A673 (cell line): ENCODE measurements around the gene EPN1. TPM values are rescaled to one million over a fixed set of nuclear protein-coding genes. Genes with fewer than 3 reads are reported as not detected.

Experiments used
- BruUV-seq: library from RNA; stranded (reverse); fragments of 400-500 nt; replicated peaks from 2 replicates; lab custom pipeline; 2021; lab: Mats Ljungman, UMichigan
- CTCF ChIA-PET: fragments of 300-600 bp; sonication (Branson Sonifier 250); formaldehyde crosslinking; loops from one replicate; lab custom pipeline; 2022; ENCODE audit warnings: antibody characterized with exemption; lab: Charles Lee
- POLR2A ChIA-PET: fragments of 300-600 bp; sonication (Branson Sonifier 250); formaldehyde crosslinking; loops from one replicate; lab custom pipeline; 2022; ENCODE audit warnings: antibody characterized with exemption; ENCODE audit not compliant: low non-redundant PET; lab: Charles Lee
- DNase-seq: peaks from one replicate; pipeline ENCODE4 v3.0.0-alpha.2; 2015; ENCODE audit warnings: low spot score
- H3K27ac ChIP-seq: fragments of 200-600 bp; sonication (generic); 2 replicates; pipeline ENCODE4 v1.5.1; 2016; ENCODE audit warnings: mixed run types, low read depth, mild to moderate bottlenecking, mixed read lengths, antibody characterized with exemption, low read length; ENCODE audit not compliant: poor library complexity, severe bottlenecking
- H3K27me3 ChIP-seq: fragments of 200-600 bp; sonication (generic); replicated peaks from 2 replicates; pipeline ENCODE4 v1.6.1; 2017; ENCODE audit warnings: mixed run types, low read depth, mild to moderate bottlenecking, mixed read lengths, antibody characterized with exemption, low read length; ENCODE audit not compliant: insufficient read depth, poor library complexity
- H3K36me3 ChIP-seq: fragments of 200-600 bp; sonication (generic); 2 replicates; pipeline ENCODE4 v1.6.1; 2016; ENCODE audit warnings: mixed run types, mild to moderate bottlenecking, mixed read lengths, antibody characterized with exemption, low read length; ENCODE audit not compliant: insufficient read depth, poor library complexity, severe bottlenecking
- H3K4me1 ChIP-seq: fragments of 200-600 bp; sonication (generic); 2 replicates; pipeline ENCODE4 v1.6.1; 2017; ENCODE audit warnings: mixed run types, mild to moderate bottlenecking, mixed read lengths, antibody characterized with exemption, low read length; ENCODE audit not compliant: insufficient read depth, poor library complexity, severe bottlenecking
- H3K4me3 ChIP-seq: fragments of 200-600 bp; sonication (generic); 2 replicates; pipeline ENCODE4 v1.5.1; 2016; ENCODE audit warnings: low read depth, mixed run types, mild to moderate bottlenecking, mixed read lengths, low read length; ENCODE audit not compliant: poor library complexity, severe bottlenecking
- H3K9me3 ChIP-seq: fragments of 200-600 bp; sonication (generic); 2 replicates; pipeline ENCODE4 v1.6.1; 2016; ENCODE audit warnings: mixed run types, low read depth, mild to moderate bottlenecking, mixed read lengths, antibody characterized with exemption, low read length; ENCODE audit not compliant: poor library complexity, severe bottlenecking
- EZH2 ChIP-seq: fragments of 200-600 bp; sonication (generic); IDR thresholded peaks from 2 replicates; pipeline ENCODE4 v1.6.1; 2017; ENCODE audit warnings: borderline replicate concordance, low read depth, mild to moderate bottlenecking, mixed read lengths, antibody characterized with exemption, low read length; ENCODE audit not compliant: poor library complexity, severe bottlenecking
- intact Hi-C: fragments of 100-400 bp; cut with micrococcal nuclease; formaldehyde crosslinking; loops from one replicate; pipeline ENCODE4 v1.10.0; 2022; ENCODE audit not compliant: unreplicated experiment
- total RNA-seq: library from RNA; stranded (reverse); gene quantifications from 2 replicates; pipeline ENCODE4 v1.2.3, GENCODE V29; 2021
- TF ChIP-seq, protein P1 (sequence below): fragments of 300-800, 200-600 bp; sonication (generic); conservative IDR thresholded peaks from 2 replicates; pipeline ENCODE4 v1.5.1; 2017; ENCODE audit warnings: low read depth, mild to moderate bottlenecking, antibody characterized with exemption, low read length, moderate library complexity, mixed read lengths

The EPN1 gene
- total RNA-seq, 1 experiment from 2014 or later: 178 TPM

DNA sequence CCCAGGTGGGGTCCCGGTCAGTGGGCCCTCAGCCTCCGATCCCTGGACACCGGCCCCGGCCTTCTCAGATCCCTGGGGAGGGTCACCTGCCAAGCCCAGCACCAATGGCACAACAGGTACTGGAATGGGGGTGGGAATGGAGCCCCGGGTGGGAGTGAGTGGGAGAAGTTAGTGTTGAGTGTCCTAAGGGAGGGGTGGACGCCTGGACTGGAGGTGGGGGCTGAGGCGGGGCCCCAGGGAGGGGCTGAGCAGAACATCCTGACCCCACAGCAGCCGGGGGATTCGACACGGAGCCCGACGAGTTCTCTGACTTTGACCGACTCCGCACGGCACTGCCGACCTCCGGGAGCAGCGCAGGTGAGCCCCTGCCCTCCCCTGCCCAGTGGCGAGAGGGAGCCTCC, 17.7 kb downstream of the EPN1 start:
- intact Hi-C loops: no loop called here
- Histone ChIP-seq H3K36me3 (peaks cover 51% of the 10 kb centered on the region), H3K4me1 (no peaks in the 10 kb centered on the region), H3K4me3 (no peak overlapping the region), H3K27me3 (no peaks in the 10 kb centered on the region), H3K27ac (no peak overlapping the region), H3K9me3 (no peaks in the 10 kb centered on the region)
- ChIA-PET POLR2A (no interaction called here), CTCF (no interaction called here)
- no peak for DNase-seq
- TF ChIP-seq, protein P1, sequence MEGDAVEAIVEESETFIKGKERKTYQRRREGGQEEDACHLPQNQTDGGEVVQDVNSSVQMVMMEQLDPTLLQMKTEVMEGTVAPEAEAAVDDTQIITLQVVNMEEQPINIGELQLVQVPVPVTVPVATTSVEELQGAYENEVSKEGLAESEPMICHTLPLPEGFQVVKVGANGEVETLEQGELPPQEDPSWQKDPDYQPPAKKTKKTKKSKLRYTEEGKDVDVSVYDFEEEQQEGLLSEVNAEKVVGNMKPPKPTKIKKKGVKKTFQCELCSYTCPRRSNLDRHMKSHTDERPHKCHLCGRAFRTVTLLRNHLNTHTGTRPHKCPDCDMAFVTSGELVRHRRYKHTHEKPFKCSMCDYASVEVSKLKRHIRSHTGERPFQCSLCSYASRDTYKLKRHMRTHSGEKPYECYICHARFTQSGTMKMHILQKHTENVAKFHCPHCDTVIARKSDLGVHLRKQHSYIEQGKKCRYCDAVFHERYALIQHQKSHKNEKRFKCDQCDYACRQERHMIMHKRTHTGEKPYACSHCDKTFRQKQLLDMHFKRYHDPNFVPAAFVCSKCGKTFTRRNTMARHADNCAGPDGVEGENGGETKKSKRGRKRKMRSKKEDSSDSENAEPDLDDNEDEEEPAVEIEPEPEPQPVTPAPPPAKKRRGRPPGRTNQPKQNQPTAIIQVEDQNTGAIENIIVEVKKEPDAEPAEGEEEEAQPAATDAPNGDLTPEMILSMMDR: no peak
- no peak for TF ChIP-seq EZH2
- no TSS peak for BruUV-seq

DNA sequence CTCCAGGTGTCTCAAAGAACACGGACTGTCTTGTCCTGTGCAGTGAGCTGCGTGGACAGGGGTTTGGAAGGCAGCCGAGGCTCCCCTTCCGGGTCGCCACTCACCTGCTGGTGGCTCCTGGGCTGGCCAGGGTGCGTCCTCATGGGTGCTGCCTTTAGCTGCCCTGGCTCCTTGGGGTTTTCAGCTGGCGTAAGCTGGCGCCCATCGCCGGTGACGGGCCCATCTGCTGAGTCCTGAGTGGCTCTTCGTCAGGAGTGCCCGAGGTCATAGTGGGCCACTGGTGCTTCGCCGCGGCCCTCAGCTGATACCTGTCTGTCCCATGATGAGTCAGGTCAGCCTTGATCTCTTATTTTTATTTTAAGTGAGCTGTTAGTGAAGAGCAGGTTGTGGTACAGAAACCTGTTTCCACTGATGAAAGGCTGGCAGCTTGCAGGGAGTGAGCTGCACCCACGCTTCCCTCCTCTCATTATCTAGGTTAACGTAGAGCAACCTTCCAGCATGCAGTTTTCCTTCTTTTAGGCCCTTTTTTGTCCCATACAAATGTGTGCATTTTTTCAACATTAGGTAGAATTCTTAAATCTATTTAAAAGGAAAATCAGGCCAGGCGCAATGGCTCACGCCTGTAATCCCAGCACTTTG, 18.4 kb downstream of the EPN1 start:
- Histone ChIP-seq H3K36me3 (peaks cover 52% of the 10 kb centered on the region), H3K9me3 (no peaks in the 10 kb centered on the region), H3K4me1 (no peaks in the 10 kb centered on the region), H3K27ac (no peak overlapping the region), H3K4me3 (no peak overlapping the region), H3K27me3 (no peaks in the 10 kb centered on the region)
- TF ChIP-seq EZH2: no peak
- TF ChIP-seq, protein P1: no peak
- ChIA-PET POLR2A (no interaction called here), CTCF (interaction anchor here (0.7 kb wide), 1 partner anchor 118 kb away, joined by 9 read pairs; no protein-coding TSS in a partner anchor)
- intact Hi-C loops: no loop called here
- no TSS peak for BruUV-seq
- no peak for DNase-seq

DNA sequence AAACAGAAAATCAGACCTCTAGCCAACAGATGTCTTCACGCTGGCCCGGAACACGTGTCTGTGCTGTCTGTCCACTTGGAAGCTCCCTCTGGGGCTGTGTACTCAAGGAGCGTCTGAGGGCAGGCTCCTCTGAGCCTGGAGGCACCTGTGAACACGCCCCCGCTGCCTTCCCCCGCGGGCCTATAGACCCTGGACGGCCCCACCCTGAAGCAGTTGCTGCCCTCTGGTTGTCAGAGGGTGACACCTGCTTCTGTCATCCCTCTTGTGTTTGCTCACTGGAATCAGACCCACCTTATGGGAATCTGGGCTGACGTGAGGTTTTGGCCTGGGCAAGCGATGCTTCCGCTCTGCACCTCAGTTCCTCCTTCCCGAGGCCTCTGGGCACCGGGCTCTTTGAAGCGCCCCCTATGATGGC, 19.2 kb downstream of the EPN1 start:
- no peak overlapping the region for H3K27ac ChIP-seq
- no peak overlapping the region for H3K4me3 ChIP-seq
- peaks cover 52% of the 10 kb centered on the region for H3K36me3 ChIP-seq
- no peak for TF ChIP-seq EZH2
- TF ChIP-seq, protein P1: no peak
- no peaks in the 10 kb centered on the region for H3K9me3 ChIP-seq
- no peaks in the 10 kb centered on the region for H3K27me3 ChIP-seq
- ChIA-PET CTCF (interaction anchor here (0.7 kb wide), 1 partner anchor 117 kb away, joined by 9 read pairs; no protein-coding TSS in a partner anchor), POLR2A (no interaction called here)
- DNase-seq: no peak
- no peaks in the 10 kb centered on the region for H3K4me1 ChIP-seq
- BruUV-seq: no TSS peak
- intact Hi-C loops: no loop called here
